ENCODE measurements around the gene YIPF3. TPM values are rescaled to one million over a fixed set of nuclear protein-coding genes. Genes with fewer than 3 reads are reported as not detected.
A peak's percentile ranks its signal among the peaks of the same experiment; 100 is the strongest.
"Not testable (repeated sequence)": the region's sequence is repeated elsewhere in the genome, so short reads cannot be mapped to it uniquely, and the experiment has no call there.

The YIPF3 gene
- total RNA-seq, 1 donor from 2014 or later = 80.0 TPM

DNA sequence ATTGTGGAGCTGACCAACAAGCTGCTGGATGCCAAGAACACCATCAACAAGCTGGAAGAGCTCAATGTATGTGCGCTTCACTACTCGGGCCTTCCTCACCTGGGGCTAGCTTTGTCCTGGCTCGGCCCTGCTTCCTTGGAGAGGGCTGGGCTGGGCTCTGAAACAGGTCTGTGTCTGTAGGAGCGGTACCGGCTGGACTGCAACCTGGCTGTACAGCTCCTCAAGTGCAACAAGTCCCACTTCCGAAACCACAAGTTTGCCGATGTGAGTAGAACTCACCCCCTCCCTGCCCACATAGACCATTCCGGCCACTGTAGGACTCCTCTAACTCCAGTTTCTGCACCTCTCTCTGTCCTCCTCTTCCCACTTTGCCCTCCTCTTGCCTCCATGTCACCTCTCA, 13.3 kb downstream of the YIPF3 start:
- H3K27ac ChIP-seq = no peak overlapping the region

DNA sequence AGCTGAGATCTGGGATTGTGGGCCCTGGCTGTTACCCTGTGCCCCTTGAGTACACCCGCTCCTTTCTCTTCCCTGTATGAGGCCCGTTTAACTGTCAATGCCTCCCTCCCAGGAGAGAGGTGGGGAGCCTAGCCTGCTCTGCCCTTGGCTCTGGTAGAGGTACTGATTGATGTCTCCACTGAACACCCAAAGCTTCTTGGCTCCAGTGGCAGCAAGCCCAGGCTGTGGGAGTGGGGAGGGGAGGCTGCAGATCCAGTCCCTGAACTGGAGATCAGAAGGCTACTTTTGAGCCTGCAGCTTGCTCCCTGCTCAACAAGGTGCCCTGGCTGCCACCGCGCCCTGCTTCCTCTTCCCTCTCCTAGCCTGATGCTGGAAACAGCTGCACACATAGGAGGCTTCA, 14.1 kb downstream of the YIPF3 start:
- intact Hi-C loops (cut with DNase I) = loop anchor here (10.0 kb wide), 1 partner anchor 138 kb away; the partner anchor contains the start of gene ZNF318

More for the DNA sequence above, 13.3 kb downstream of the YIPF3 start:
- no peak for DNase-seq (ENCODE audit: extremely low spot score in 2 of 2)
- intact Hi-C loops (cut with DNase I) = loop anchor here (10.0 kb wide), 1 partner anchor 139 kb away; the partner anchor contains the start of gene ZNF318
- H3K27me3 ChIP-seq = no peaks in the 10 kb centered on the region
- no peak overlapping the region for H3K4me3 ChIP-seq
- peaks cover 5% of the 10 kb centered on the region for H3K4me1 ChIP-seq
- TF ChIP-seq POLR2AphosphoS5 (IDR thresholded peaks at IDR 0.05; ENCODE audit: insufficient read depth in 1 of 2, low read depth in 1 of 2) (no peak), POLR2A (IDR thresholded peaks at IDR 0.05) (no peak)
- TF ChIP-seq, protein P1, sequence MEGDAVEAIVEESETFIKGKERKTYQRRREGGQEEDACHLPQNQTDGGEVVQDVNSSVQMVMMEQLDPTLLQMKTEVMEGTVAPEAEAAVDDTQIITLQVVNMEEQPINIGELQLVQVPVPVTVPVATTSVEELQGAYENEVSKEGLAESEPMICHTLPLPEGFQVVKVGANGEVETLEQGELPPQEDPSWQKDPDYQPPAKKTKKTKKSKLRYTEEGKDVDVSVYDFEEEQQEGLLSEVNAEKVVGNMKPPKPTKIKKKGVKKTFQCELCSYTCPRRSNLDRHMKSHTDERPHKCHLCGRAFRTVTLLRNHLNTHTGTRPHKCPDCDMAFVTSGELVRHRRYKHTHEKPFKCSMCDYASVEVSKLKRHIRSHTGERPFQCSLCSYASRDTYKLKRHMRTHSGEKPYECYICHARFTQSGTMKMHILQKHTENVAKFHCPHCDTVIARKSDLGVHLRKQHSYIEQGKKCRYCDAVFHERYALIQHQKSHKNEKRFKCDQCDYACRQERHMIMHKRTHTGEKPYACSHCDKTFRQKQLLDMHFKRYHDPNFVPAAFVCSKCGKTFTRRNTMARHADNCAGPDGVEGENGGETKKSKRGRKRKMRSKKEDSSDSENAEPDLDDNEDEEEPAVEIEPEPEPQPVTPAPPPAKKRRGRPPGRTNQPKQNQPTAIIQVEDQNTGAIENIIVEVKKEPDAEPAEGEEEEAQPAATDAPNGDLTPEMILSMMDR (IDR thresholded peaks at IDR 0.05) = no peak
- H3K9me3 ChIP-seq = no peaks in the 10 kb centered on the region
- peaks cover 0 to 58% of the 10 kb centered on the region in 2 donors for H3K36me3 ChIP-seq

DNA sequence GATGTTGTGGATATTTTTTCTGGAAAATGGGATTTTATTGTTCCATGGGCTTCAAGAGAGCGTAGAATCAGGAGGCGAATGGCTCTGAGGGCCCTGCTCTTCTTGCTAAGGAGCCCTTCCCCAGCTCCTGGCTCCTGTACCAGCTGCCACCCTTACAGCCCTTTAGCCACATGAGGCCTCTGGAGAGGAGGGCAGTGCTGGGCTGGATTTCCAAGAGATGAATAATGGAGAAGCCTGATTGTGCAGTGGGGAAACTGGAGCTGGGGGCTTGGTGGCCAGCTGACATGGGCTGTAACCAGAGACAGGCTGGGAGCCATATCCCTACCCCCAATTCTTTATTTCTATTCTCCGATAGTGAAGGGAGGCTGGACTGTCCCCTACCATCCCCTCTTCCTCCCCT, 15.8 kb downstream of the YIPF3 start:
- TF ChIP-seq POLR2AphosphoS5 (IDR thresholded peaks at IDR 0.05; ENCODE audit: insufficient read depth in 1 of 2, low read depth in 1 of 2) (no peak), POLR2A (IDR thresholded peaks at IDR 0.05) (no peak)
- TF ChIP-seq, protein P1 (IDR thresholded peaks at IDR 0.05) = no peak
- Histone ChIP-seq H3K36me3 (peaks cover 0 to 64% of the 10 kb centered on the region in 2 donors), H3K4me1 (peaks cover 13% of the 10 kb centered on the region), H3K27ac (no peak overlapping the region), H3K27me3 (no peaks in the 10 kb centered on the region), H3K9me3 (no peaks in the 10 kb centered on the region), H3K4me3 (no peak overlapping the region)
- intact Hi-C loops (cut with DNase I) = loop anchor here (10.0 kb wide), 1 partner anchor 136 kb away; the partner anchor contains the start of gene ZNF318
- DNase-seq (ENCODE audit: extremely low spot score in 2 of 2) = no peak

More for the DNA sequence above, 14.1 kb downstream of the YIPF3 start:
- no peak for DNase-seq (ENCODE audit: extremely low spot score in 2 of 2)
- Histone ChIP-seq H3K9me3 (no peaks in the 10 kb centered on the region), H3K4me1 (peaks cover 5% of the 10 kb centered on the region), H3K36me3 (peaks cover 0 to 63% of the 10 kb centered on the region in 2 donors), H3K27me3 (no peaks in the 10 kb centered on the region), H3K4me3 (no peak overlapping the region), H3K27ac (no peak overlapping the region)
- no peak for TF ChIP-seq POLR2A (IDR thresholded peaks at IDR 0.05)
- TF ChIP-seq, protein P1 (IDR thresholded peaks at IDR 0.05) = no peak

DNA sequence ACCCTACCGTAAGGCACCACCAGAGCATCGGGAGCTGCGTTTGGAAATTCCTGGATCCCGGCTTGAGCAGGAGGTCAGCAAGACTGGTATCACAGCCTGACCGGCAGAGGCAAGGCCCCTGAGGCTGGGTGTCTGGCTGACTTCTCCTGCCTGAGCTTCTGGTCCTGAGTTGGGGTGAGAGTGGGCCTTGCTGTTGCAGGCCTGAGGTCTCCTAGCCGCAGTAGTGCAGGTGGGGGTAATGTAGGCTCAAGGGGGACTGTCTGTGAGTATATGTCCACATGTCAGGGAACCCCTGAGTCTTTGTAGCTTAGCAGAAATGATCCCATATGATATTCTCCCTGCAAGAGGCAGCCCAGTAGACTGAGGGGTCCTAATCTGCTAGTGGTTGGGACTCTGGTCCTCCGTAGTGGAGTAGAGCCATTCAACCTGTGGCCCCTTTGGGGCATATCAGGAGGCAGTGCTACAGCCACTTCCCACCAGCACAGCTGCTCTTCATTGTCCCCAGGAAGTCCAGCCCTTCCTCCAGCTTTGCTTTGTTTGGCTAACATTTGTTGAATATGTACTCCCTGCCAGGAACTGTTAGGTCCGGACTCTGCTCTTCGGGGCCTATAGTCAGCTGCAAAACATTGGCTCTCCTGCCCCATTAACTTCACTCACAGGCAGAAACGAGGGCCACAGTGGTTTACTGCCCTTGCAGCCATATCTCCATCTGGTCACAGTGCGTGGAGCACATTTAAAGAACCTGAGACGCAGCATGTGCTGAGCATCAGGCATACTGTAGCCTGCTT, 17.5 kb downstream of the YIPF3 start:
- TF ChIP-seq POLR2A (IDR thresholded peaks at IDR 0.05) (no peak), POLR2AphosphoS5 (IDR thresholded peaks at IDR 0.05; ENCODE audit: insufficient read depth in 1 of 2, low read depth in 1 of 2) (no peak)
- TF ChIP-seq, protein P1 (IDR thresholded peaks at IDR 0.05) = no peak
- Histone ChIP-seq H3K4me1 (peaks cover 28% of the 10 kb centered on the region), H3K27ac (peak overlapping the region; percentile 25), H3K27me3 (no peaks in the 10 kb centered on the region), H3K4me3 (no peak overlapping the region), H3K9me3 (no peaks in the 10 kb centered on the region), H3K36me3 (peaks cover 0 to 48% of the 10 kb centered on the region in 2 donors)
- intact Hi-C loops (cut with DNase I) = no loop called here
- no peak for DNase-seq (ENCODE audit: extremely low spot score in 2 of 2)

DNA sequence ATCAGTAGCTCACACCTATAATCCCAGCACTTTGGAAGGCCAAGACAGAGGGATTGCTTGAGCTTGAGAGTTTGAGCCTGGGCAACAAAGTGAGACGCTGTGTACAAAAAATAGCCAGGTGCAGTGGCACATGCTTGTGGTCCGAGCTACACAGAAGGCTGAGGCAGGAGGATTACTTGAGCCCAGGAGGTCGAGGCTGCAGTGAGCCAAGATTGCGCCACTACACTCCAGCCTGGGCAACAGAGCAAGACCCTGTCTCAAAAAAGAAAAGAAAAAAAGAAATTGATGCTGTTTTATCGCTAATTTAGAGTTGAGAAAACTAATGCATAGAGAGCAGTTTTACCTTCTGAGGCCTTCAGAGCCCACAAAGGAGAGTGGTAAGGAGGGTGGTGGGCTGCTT, 18.4 kb downstream of the YIPF3 start:
- H3K27ac ChIP-seq; H3K4me3 ChIP-seq; intact Hi-C loops (cut with DNase I); H3K9me3 ChIP-seq; DNase-seq (ENCODE audit: extremely low spot score in 2 of 2); H3K27me3 ChIP-seq: not testable (repeated sequence)
- peaks cover 36% of the 10 kb centered on the region for H3K4me1 ChIP-seq
- H3K36me3 ChIP-seq = peaks cover 0 to 42% of the 10 kb centered on the region in 2 donors

Data from vagina (tissue), 2 donors.